Osteoblast (primary cell): ENCODE data around the gene GPRC5D. TPM values are rescaled to one million over a fixed set of nuclear protein-coding genes. Genes with fewer than 3 reads are reported as not detected.

Experiments used
- DNase-seq: peaks from one replicate; pipeline ENCODE4 v3.0.0; 2011; ENCODE audit warnings: low spot score, mixed read lengths; ENCODE audit not compliant: insufficient read length; ENCODE audit errors: missing footprints
- H2AFZ ChIP-seq: 2 replicates; pipeline ENCODE4 v1.6.0; 2011; ENCODE audit warnings: mild to moderate bottlenecking, low read length
- H3K27ac ChIP-seq: 2 replicates; pipeline ENCODE4 v1.5.1; 2011; ENCODE audit warnings: mild to moderate bottlenecking, low read depth, low read length, moderate library complexity
- H3K27me3 ChIP-seq: 2 replicates; pipeline ENCODE4 v1.6.0; 2012; ENCODE audit warnings: mild to moderate bottlenecking, control low read depth, inconsistent platforms, low read length, moderate library complexity; ENCODE audit not compliant: insufficient read depth
- H3K36me3 ChIP-seq: 2 replicates; pipeline ENCODE4 v1.5.1; 2011; ENCODE audit warnings: mild to moderate bottlenecking, low read length, control low read depth, moderate library complexity; ENCODE audit not compliant: insufficient read depth
- H3K4me1 ChIP-seq: 2 replicates; pipeline ENCODE4 v1.5.1; 2011; ENCODE audit warnings: mild to moderate bottlenecking, low read length, control low read depth, moderate library complexity; ENCODE audit not compliant: insufficient read depth
- H3K4me2 ChIP-seq: 2 replicates; pipeline ENCODE4 v1.6.0; 2011; ENCODE audit warnings: mild to moderate bottlenecking, low read length; ENCODE audit not compliant: insufficient read depth
- H3K4me3 ChIP-seq: fragments of 200-600 bp; sonication (generic); 3 replicates; pipeline ENCODE4 v1.5.1; 2012; ENCODE audit warnings: mild to moderate bottlenecking, low read length, inconsistent platforms; ENCODE audit not compliant: insufficient read depth
- H3K79me2 ChIP-seq: 2 replicates; pipeline ENCODE4 v1.6.0; 2012; ENCODE audit warnings: mild to moderate bottlenecking, low read length, control low read depth, inconsistent platforms; ENCODE audit not compliant: insufficient read depth
- H3K9me3 ChIP-seq: 2 replicates; pipeline ENCODE4 v1.5.1; 2011; ENCODE audit warnings: low read depth, low read length, control low read depth
- H4K20me1 ChIP-seq: 2 replicates; pipeline ENCODE4 v1.6.0; 2012; ENCODE audit warnings: mild to moderate bottlenecking, low read length, control low read depth; ENCODE audit not compliant: insufficient read depth
- CTCF ChIP-seq: IDR thresholded peaks from 2 replicates; pipeline ENCODE4 v1.5.1; 2011; ENCODE audit warnings: mild to moderate bottlenecking, low read depth, low read length, moderate library complexity; ENCODE audit errors: extremely low read depth
- total RNA-seq: library from RNA; depleted of rRNA; stranded (reverse); fragments of >200 nt; gene quantifications from 2 replicates; pipeline ENCODE4 v1.2.3, GENCODE V29; 2012

GPRC5D gene
- total RNA-seq, 1 donor = not detected

- no peak for TF ChIP-seq CTCF
- Histone ChIP-seq H3K79me2 (peaks cover 59% of the 10 kb centered on the region), H3K27ac (peak overlapping the region; percentile 96), H3K27me3 (no peaks in the 10 kb centered on the region), H3K36me3 (peaks cover 14% of the 10 kb centered on the region), H4K20me1 (peaks cover 7% of the 10 kb centered on the region), H3K9me3 (no peaks in the 10 kb centered on the region), H3K4me3 (peak overlapping the region; percentile 67), H2AFZ (peak overlapping the region; percentile 66), H3K4me1 (peaks cover 23% of the 10 kb centered on the region), H3K4me2 (peak overlapping the region; percentile 88)
- peak; percentile 84 for DNase-seq
Measured at GRCh38 chr12:12992418-12993130, 40.6 kb upstream of the GPRC5D start.

- H3K9me3 ChIP-seq = no peaks in the 10 kb centered on the region
- no peak overlapping the region for H3K4me2 ChIP-seq
- H3K27ac ChIP-seq = peak overlapping the region; percentile 96
- H2AFZ ChIP-seq = no peak overlapping the region
- TF ChIP-seq CTCF = no peak
- peaks cover 19% of the 10 kb centered on the region for H3K4me1 ChIP-seq
- H3K79me2 ChIP-seq = peaks cover 43% of the 10 kb centered on the region
- H3K4me3 ChIP-seq = no peak overlapping the region
- no peak for DNase-seq
- H4K20me1 ChIP-seq = peaks cover 3% of the 10 kb centered on the region
- peaks cover 30% of the 10 kb centered on the region for H3K36me3 ChIP-seq
- no peaks in the 10 kb centered on the region for H3K27me3 ChIP-seq
Measured at GRCh38 chr12:12990700-12991468, 38.9 kb upstream of the GPRC5D start.

GRCh38 chr12:12987421-12987820 is 35.5 kb upstream of the GPRC5D start:
- no peaks in the 10 kb centered on the region for H4K20me1 ChIP-seq

More at GRCh38 chr12:12987421-12987820, 35.5 kb upstream of the GPRC5D start:
- Histone ChIP-seq H3K36me3 (peaks cover 39% of the 10 kb centered on the region), H3K27ac (no peak overlapping the region), H2AFZ (no peak overlapping the region), H3K27me3 (no peaks in the 10 kb centered on the region), H3K4me2 (no peak overlapping the region), H3K4me3 (no peak overlapping the region), H3K9me3 (no peaks in the 10 kb centered on the region), H3K4me1 (peaks cover 12% of the 10 kb centered on the region), H3K79me2 (peaks cover 26% of the 10 kb centered on the region)
- no peak for DNase-seq
- no peak for TF ChIP-seq CTCF
